ENCODE results near the gene MYO5A. TPM values are rescaled to one million over a fixed set of nuclear protein-coding genes. Genes with fewer than 3 reads are reported as not detected.

The MYO5A gene
- total and polyA plus RNA-seq, 2 donors (not counting 3 experiments of a cell fraction or from before 2014, with no cell fraction given) = 31.9 to 91.9 TPM

GRCh38 chr15:52334491-52335160 is 194.1 kb downstream of the MYO5A start:
- Histone ChIP-seq H3K9ac (replicated peaks; ENCODE audit: extremely low read depth, insufficient read depth, low read length) (no peak overlapping the region), H3K4me1 (ENCODE audit: control insufficient read depth, extremely low read depth, insufficient read depth, low read length) (peaks cover 10% of the 10 kb centered on the region), H3K4me3 (replicated peaks in 1 of 3; ENCODE audit: insufficient read depth in 1 of 3, low read depth in 1 of 3, low read length in 3 of 3) (no peak overlapping the region), H3K79me2 (ENCODE audit: control insufficient read depth, insufficient read depth, low read length) (no peaks in the 10 kb centered on the region), H3K9me1 (replicated peaks; ENCODE audit: control insufficient read depth, extremely low read depth, insufficient read depth, low read length) (no peaks in the 10 kb centered on the region), H3K36me3 (ENCODE audit: control insufficient read depth in 2 of 2, extremely low read depth in 1 of 2, insufficient read depth in 2 of 2, low read length in 2 of 2) (peaks cover 3 to 15% of the 10 kb centered on the region in 2 experiments), H2AFZ (ENCODE audit: low read depth, low read length) (no peak overlapping the region), H3K27ac (ENCODE audit: insufficient read depth, low read depth, low read length) (no peak overlapping the region), H4K20me1 (replicated peaks; ENCODE audit: control insufficient read depth, extremely low read depth, insufficient read depth, low read length) (no peaks in the 10 kb centered on the region), H3K4me2 (ENCODE audit: insufficient read depth, low read length) (no peak overlapping the region), H3K27me3 (ENCODE audit: control insufficient read depth in 2 of 2, insufficient read depth in 2 of 2, low read length in 2 of 2) (no peaks in the 10 kb centered on the region), H3K9me3 (replicated peaks; ENCODE audit: control insufficient read depth, insufficient read depth, low read length) (no peaks in the 10 kb centered on the region)
- FAIRE-seq (no peak), DNase-seq (ENCODE audit: low read depth, low spot score) (no peak)
- CTCF ChIA-PET = interaction anchor here (1.0 kb wide), 1 partner anchor 10 kb away, joined by 3 read pairs; no protein-coding TSS in a partner anchor
- dilution Hi-C loops (cut with MboI; ENCODE audit: extremely low pct_ligation_motif_present, low sequenced_read_pairs) = no loop called here
- POLR2A ChIA-PET = no interaction called here
- intact Hi-C loops (cut with micrococcal nuclease) = loop anchor here (5.0 kb wide), 2 partner anchors 128 to 233 kb away; partner anchors contain the start of gene ARPP19
- no peak for TF ChIP-seq GATA2 (IDR thresholded peaks at IDR 0.05; ENCODE audit: insufficient read depth, insufficient read length, low read depth, low read length)
- TF ChIP-seq CTCF (IDR thresholded peaks at IDR 0.05; ENCODE audit: extremely low read depth in 1 of 2, insufficient read depth in 1 of 2, low read depth in 1 of 2, low read length in 2 of 2) = no peak
- TF ChIP-seq MYC (IDR thresholded peaks at IDR 0.05; ENCODE audit: low read depth, low read length) = no peak
- TF ChIP-seq MAX (IDR thresholded peaks at IDR 0.05; ENCODE audit: insufficient read depth, insufficient read length) = no peak
- no peak for TF ChIP-seq POLR2A (IDR thresholded peaks at IDR 0.05; ENCODE audit: low read depth, low read length)
- TF ChIP-seq FOS (IDR thresholded peaks at IDR 0.05; ENCODE audit: borderline replicate concordance, insufficient read depth, low read length) = no peak
- no peak for TF ChIP-seq EZH2 (IDR thresholded peaks at IDR 0.05; ENCODE audit: borderline replicate concordance, low read depth, low read length, severe bottlenecking)
- no peak for TF ChIP-seq JUN (IDR thresholded peaks at IDR 0.05; ENCODE audit: borderline replicate concordance, insufficient read depth, insufficient read length, low read depth)
- no peak for TF ChIP-seq POLR2AphosphoS5 (IDR thresholded peaks at IDR 0.05; ENCODE audit: insufficient read depth, low read depth, low read length)
- BruUV-seq (replicated peaks) = no TSS peak

Measured in endothelial cell of umbilical vein (primary cell).